GM12892 (cell line): ENCODE measurements around the gene SMG7.

Experiments used
- POLR2A ChIP-seq: IDR thresholded peaks from 2 replicates; pipeline ENCODE4 v1.6.1; 2011; ENCODE audit warnings: low read depth, low read length, control low read depth
- POLR2AphosphoS5 ChIP-seq: IDR thresholded peaks from 2 replicates; pipeline ENCODE4 v1.6.1; 2011; ENCODE audit warnings: low read depth, low read length, control low read depth
- TAF1 ChIP-seq: IDR thresholded peaks from 2 replicates; pipeline ENCODE4 v1.6.1; 2011; ENCODE audit warnings: low read depth, mild to moderate bottlenecking, control low read depth, low read length, borderline replicate concordance

DNA sequence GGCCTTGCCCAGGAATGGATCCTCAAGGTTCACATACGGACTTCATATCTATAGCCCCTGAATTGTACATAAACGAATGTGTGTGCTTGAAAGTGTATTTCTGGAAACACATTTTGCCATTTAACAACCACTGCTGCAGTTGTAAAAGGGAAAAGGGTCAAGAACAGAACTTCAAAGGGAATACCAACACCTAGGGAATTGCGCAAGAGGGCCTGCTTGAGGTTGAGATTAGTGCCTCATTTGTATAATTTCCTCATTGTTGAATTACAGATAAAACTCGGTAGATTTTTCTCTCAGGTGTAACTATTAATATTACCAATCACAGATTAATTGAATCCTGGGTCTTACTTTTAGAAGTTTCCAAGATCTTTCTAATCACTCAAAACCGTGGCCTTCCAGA is 111.8 kb downstream of the SMG7 start:
- TF ChIP-seq TAF1, result no peak
- peak; percentile 41; the same call in 1 of the 2 replicates for TF ChIP-seq POLR2AphosphoS5
- no peak for TF ChIP-seq POLR2A
